ENCODE results near the gene LYRM1. TPM values are rescaled to one million over a fixed set of nuclear protein-coding genes. Genes with fewer than 3 reads are reported as not detected.

The LYRM1 gene
- total and polyA plus RNA-seq, 2 of the 4 experiments (the other 2 are of a cell fraction), result 19.0 to 35.0 TPM

DNA sequence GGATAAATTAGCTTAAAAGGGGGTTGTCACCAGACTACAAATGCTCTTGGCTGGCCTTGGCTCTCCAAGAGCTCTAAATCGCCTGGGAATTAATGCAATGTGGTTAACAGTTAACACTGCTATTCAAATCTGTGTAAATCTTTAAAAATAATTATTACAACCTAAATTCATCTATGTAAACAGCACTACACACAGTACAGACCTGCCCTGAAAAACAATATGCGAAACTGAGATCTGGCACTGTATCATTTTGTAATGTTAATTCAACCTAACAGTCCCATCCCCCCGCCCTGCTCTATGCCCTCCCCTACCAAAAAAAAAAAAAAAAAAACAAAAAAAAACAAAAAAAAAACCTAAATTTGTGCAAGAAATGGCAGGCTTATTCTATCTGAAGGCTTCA is 41.3 kb upstream of the LYRM1 start:
- Histone ChIP-seq H3K27ac (ENCODE audit: insufficient read depth, low read length) (no peak overlapping the region), H3K9me3 (ENCODE audit: control insufficient read depth, insufficient read depth, low read length) (no peaks in the 10 kb centered on the region), H4K8ac (ENCODE audit: low read depth in 2 of 2, low read length in 2 of 2) (no peak overlapping the region), H3K4me1 (ENCODE audit: control insufficient read depth, insufficient read depth, low read length) (peaks cover 3% of the 10 kb centered on the region; the same call in 1 of the 2 replicates), H3K56ac (ENCODE audit: extremely low read depth, insufficient read depth, low read length) (no peak overlapping the region), H2BK20ac (ENCODE audit: low read depth, low read length) (no peak overlapping the region), H3K27me3 (ENCODE audit: control insufficient read depth, insufficient read depth, low read length) (no peaks in the 10 kb centered on the region), H3K79me1 (ENCODE audit: low read depth in 1 of 2, low read length in 2 of 2) (peaks cover 29 to 75% of the 10 kb centered on the region in 2 experiments), H2BK5ac (ENCODE audit: low read depth, low read length, poor library complexity, severe bottlenecking) (no peak overlapping the region), H3K4ac (ENCODE audit: low read depth, low read length) (no peak overlapping the region), H2BK120ac (ENCODE audit: low read depth, low read length) (no peak overlapping the region), H2AK9ac (replicated peaks; ENCODE audit: low read depth, low read length, poor library complexity) (no peak overlapping the region), H3K23ac (ENCODE audit: low read depth, low read length) (no peak overlapping the region), H3K9me1 (ENCODE audit: insufficient read depth, low read length) (peaks cover 17% of the 10 kb centered on the region), H2BK15ac (ENCODE audit: low read depth, low read length) (no peak overlapping the region), H3K36me3 (ENCODE audit: control insufficient read depth, insufficient read depth, low read length) (peaks cover 37% of the 10 kb centered on the region), H3K4me3 (ENCODE audit: insufficient read depth, low read depth, low read length) (no peak overlapping the region), H4K91ac (ENCODE audit: insufficient read depth, low read depth, low read length) (no peak overlapping the region), H4K5ac (ENCODE audit: low read depth, low read length) (no peak overlapping the region), H2AFZ (replicated peaks; ENCODE audit: low read length, poor library complexity) (no peak overlapping the region), H4K20me1 (ENCODE audit: insufficient read depth, low read length) (no peaks in the 10 kb centered on the region), H3K14ac (replicated peaks; ENCODE audit: low read depth, low read length) (no peak overlapping the region), H2AK5ac (ENCODE audit: low read depth, low read length) (no peak overlapping the region), H3K9ac (ENCODE audit: low read depth, low read length) (no peak overlapping the region), H3K4me2 (ENCODE audit: low read depth, low read length) (no peak overlapping the region), H3K18ac (ENCODE audit: low read depth, low read length) (no peak overlapping the region)
- dilution Hi-C loops (cut with HindIII; ENCODE audit: low sequenced_read_pairs, unreplicated experiment), result no loop called here
- no CpG with 5 or more reads among the region's 3 CpGs for WGBS, 2 experiments (ENCODE audit: extremely low coverage in 2 of 2, insufficient read length in 1 of 2)
- CTCF ChIA-PET, result no interaction called here
- intact Hi-C loops (cut with micrococcal nuclease), result no loop called here
- DNase-seq (no peak), ATAC-seq (ENCODE audit: low read depth) (no peak)
- no TSS peak for BruUV-seq (replicated peaks)
- no peak for TF ChIP-seq MAZ (IDR thresholded peaks at IDR 0.05; ENCODE audit: borderline replicate concordance, low read depth, low read length)
- no peak for TF ChIP-seq RFX5 (IDR thresholded peaks at IDR 0.05; ENCODE audit: low read depth, low read length)
- TF ChIP-seq NFE2L2 (IDR thresholded peaks at IDR 0.05; ENCODE audit: low read depth, low read length), result no peak
- in situ Hi-C loops (cut with MboI; ENCODE audit: low sequenced_read_pairs), result no loop called here
- POLR2A ChIA-PET (ENCODE audit: unreplicated experiment), result no interaction called here

Measured in IMR-90 (cell line).